IMR-90 (cell line): Measurements from ENCODE around the gene ABCC4. TPM values are rescaled to one million over a fixed set of nuclear protein-coding genes. Genes with fewer than 3 reads are reported as not detected.

ENCODE experiments used
- ATAC-seq: fragments of 200-7000 bp; cut with Tn5 transposase; 2 replicates; pipeline ENCODE4 v1.9.1; 2020; ENCODE audit warnings: low read depth, mild to moderate bottlenecking, moderate library complexity
- BruUV-seq: library from RNA; stranded (reverse); fragments of 400-500 nt; replicated peaks from 2 replicates; lab custom pipeline; 2021; lab: Mats Ljungman, UMichigan
- CTCF ChIA-PET: fragments of 300-600 bp; formaldehyde crosslinking; extraction: SDS; loops from one replicate; lab custom pipeline; 2021; ENCODE audit warnings: antibody characterized with exemption; lab: Yijun Ruan, JAX
- POLR2A ChIA-PET: fragments of 300-600 bp; sonication (Branson Sonifier 250); formaldehyde crosslinking; loops from one replicate; lab custom pipeline; 2022; ENCODE audit warnings: antibody characterized with exemption; ENCODE audit not compliant: unreplicated experiment; lab: Charles Lee
- DNase-seq: peaks from one replicate; pipeline ENCODE4 v3.0.0; 2013
- H2AFZ ChIP-seq: replicated peaks from 2 replicates; pipeline ENCODE3; 2013; ENCODE audit warnings: low read length, mild to moderate bottlenecking; ENCODE audit not compliant: poor library complexity
- H2AK5ac ChIP-seq: 2 replicates; pipeline ENCODE4 v1.6.1; 2013; ENCODE audit warnings: low read depth, low read length, inconsistent platforms
- H2AK9ac ChIP-seq: replicated peaks from 2 replicates; pipeline ENCODE3; 2013; ENCODE audit warnings: mild to moderate bottlenecking, low read depth, low read length, moderate library complexity; ENCODE audit not compliant: poor library complexity
- H2BK120ac ChIP-seq: 2 replicates; pipeline ENCODE4 v1.6.1; 2013; ENCODE audit warnings: low read depth, low read length, inconsistent platforms
- H2BK15ac ChIP-seq: 3 replicates; pipeline ENCODE4 v1.6.1; 2013; ENCODE audit warnings: low read depth, low read length, inconsistent platforms
- H2BK20ac ChIP-seq: 2 replicates; pipeline ENCODE4 v1.6.1; 2013; ENCODE audit warnings: low read depth, mild to moderate bottlenecking, inconsistent platforms, low read length, moderate library complexity
- H2BK5ac ChIP-seq: 2 replicates; pipeline ENCODE4 v1.6.1; 2013; ENCODE audit warnings: mild to moderate bottlenecking, low read depth, low read length, inconsistent platforms; ENCODE audit not compliant: poor library complexity, severe bottlenecking
- H3K14ac ChIP-seq: replicated peaks from 2 replicates; pipeline ENCODE4 v1.6.1; 2013; ENCODE audit warnings: low read depth, low read length, inconsistent platforms
- H3K18ac ChIP-seq: 2 replicates; pipeline ENCODE4 v1.6.1; 2013; ENCODE audit warnings: low read depth, low read length, control low read depth
- H3K23ac ChIP-seq: 2 replicates; pipeline ENCODE4 v1.6.1; 2013; ENCODE audit warnings: low read depth, low read length, inconsistent platforms
- H3K27ac ChIP-seq: 2 replicates; pipeline ENCODE4 v1.5.1; 2013; ENCODE audit warnings: mild to moderate bottlenecking, control low read depth, low read length; ENCODE audit not compliant: insufficient read depth
- H3K27me3 ChIP-seq: 2 replicates; pipeline ENCODE4 v1.6.1; 2013; ENCODE audit warnings: low read length; ENCODE audit not compliant: control insufficient read depth, insufficient read depth
- H3K36me3 ChIP-seq: 2 replicates; pipeline ENCODE4 v1.6.1; 2013; ENCODE audit warnings: low read length, mixed read lengths; ENCODE audit not compliant: control insufficient read depth, insufficient read depth
- H3K4ac ChIP-seq: 2 replicates; pipeline ENCODE4 v1.6.1; 2013; ENCODE audit warnings: low read depth, low read length, inconsistent platforms
- H3K4me1 ChIP-seq: 2 replicates; pipeline ENCODE4 v1.6.1; 2013; ENCODE audit warnings: low read length, mixed read lengths; ENCODE audit not compliant: control insufficient read depth, insufficient read depth
- H3K4me2 ChIP-seq: 2 replicates; pipeline ENCODE4 v1.6.1; 2013; ENCODE audit warnings: low read depth, mild to moderate bottlenecking, control low read depth, low read length, moderate library complexity
- H3K4me3 ChIP-seq: 2 replicates; pipeline ENCODE4 v1.5.1; 2013; ENCODE audit warnings: low read depth, mild to moderate bottlenecking, control low read depth, low read length, moderate library complexity; ENCODE audit not compliant: insufficient read depth
- H3K56ac ChIP-seq: 2 replicates; pipeline ENCODE4 v1.6.1; 2013; ENCODE audit warnings: low read length, inconsistent platforms; ENCODE audit not compliant: insufficient read depth; ENCODE audit errors: extremely low read depth
- H3K79me1 ChIP-seq, 2 experiments: 2 replicates each; pipeline ENCODE4 v1.6.1; 2013; ENCODE audit warnings: low read length in 2 of 2, inconsistent platforms in 1 of 2, low read depth in 1 of 2
- H3K9ac ChIP-seq: 2 replicates; pipeline ENCODE4 v1.6.1; 2013; ENCODE audit warnings: low read depth, low read length, control low read depth
- H3K9me1 ChIP-seq: 2 replicates; pipeline ENCODE4 v1.6.1; 2013; ENCODE audit warnings: low read length, inconsistent platforms; ENCODE audit not compliant: insufficient read depth
- H3K9me3 ChIP-seq: 2 replicates; pipeline ENCODE4 v1.6.1; 2013; ENCODE audit warnings: low read length; ENCODE audit not compliant: control insufficient read depth, insufficient read depth
- H4K20me1 ChIP-seq: 2 replicates; pipeline ENCODE4 v1.6.1; 2013; ENCODE audit warnings: low read length, inconsistent platforms; ENCODE audit not compliant: insufficient read depth
- H4K5ac ChIP-seq: 2 replicates; pipeline ENCODE4 v1.6.1; 2013; ENCODE audit warnings: mild to moderate bottlenecking, low read depth, low read length, control low read depth
- H4K8ac ChIP-seq, 2 experiments: 2 replicates each; pipeline ENCODE4 v1.6.1; 2013; ENCODE audit warnings: low read depth in 2 of 2, low read length in 2 of 2, control low read depth in 1 of 2, inconsistent platforms in 1 of 2
- H4K91ac ChIP-seq: 2 replicates; pipeline ENCODE4 v1.6.1; 2013; ENCODE audit warnings: low read depth, low read length, inconsistent platforms; ENCODE audit not compliant: insufficient read depth
- CEBPB ChIP-seq: IDR thresholded peaks from 2 replicates; pipeline ENCODE4 v1.6.1; 2012; ENCODE audit warnings: low read depth, low read length, improper control_type of control experiment
- CHD1 ChIP-seq: IDR thresholded peaks from 2 replicates; pipeline ENCODE4 v1.6.1; 2012; ENCODE audit warnings: low read depth, low read length, improper control_type of control experiment
- CTCF ChIP-seq: conservative IDR thresholded peaks from 2 replicates; pipeline ENCODE4 v1.5.1; 2012; ENCODE audit warnings: mild to moderate bottlenecking, low read depth, low read length, improper control_type of control experiment
- FOS ChIP-seq: fragments of 150-350 bp; IDR thresholded peaks from 2 replicates; pipeline ENCODE4 v1.6.1; 2016; ENCODE audit warnings: low read depth, low read length
- MAFK ChIP-seq: IDR thresholded peaks from 2 replicates; pipeline ENCODE4 v1.6.1; 2012; ENCODE audit warnings: low read depth, low read length, improper control_type of control experiment
- MAZ ChIP-seq: IDR thresholded peaks from 2 replicates; pipeline ENCODE4 v1.6.1; 2012; ENCODE audit warnings: low read depth, mild to moderate bottlenecking, low read length, improper control_type of control experiment, moderate library complexity, borderline replicate concordance
- RAD21 ChIP-seq: IDR thresholded peaks from 2 replicates; pipeline ENCODE4 v1.6.1; 2012; ENCODE audit warnings: low read length, improper control_type of control experiment
- RFX5 ChIP-seq: IDR thresholded peaks from 2 replicates; pipeline ENCODE4 v1.8.0; 2012; ENCODE audit warnings: low read depth, mild to moderate bottlenecking, low read length, moderate library complexity
- SMC3 ChIP-seq: fragments of 150-350 bp; IDR thresholded peaks from 2 replicates; pipeline ENCODE4 v1.6.1; 2016; ENCODE audit warnings: low read depth, mild to moderate bottlenecking, antibody characterized with exemption, low read length, moderate library complexity
- USF2 ChIP-seq: fragments of 150-350 bp; IDR thresholded peaks from 2 replicates; pipeline ENCODE4 v1.6.1; 2017; ENCODE audit warnings: mild to moderate bottlenecking, antibody characterized with exemption, low read length, low read depth
- WGBS, 2 experiments: methylation state at CpG; one replicate each; pipeline versions ENCODE4 v1.1.5 to v1.1.7; 2013; ENCODE audit warnings: missing lambda C conversion rate in 2 of 2; ENCODE audit not compliant: insufficient read length in 1 of 2; ENCODE audit errors: extremely low coverage in 2 of 2; 5-methylcytosine and 5-hydroxymethylcytosine counted together
- dilution Hi-C: fragments of 300-500 bp; cut with HindIII; formaldehyde crosslinking; loops from one replicate; pipeline ENCODE4 v1.14.3; 2018; ENCODE audit warnings: low sequenced_read_pairs; ENCODE audit not compliant: unreplicated experiment
- in situ Hi-C: fragments of 300-500 bp; cut with MboI; formaldehyde crosslinking; loops from 3 replicates; pipeline ENCODE4 v1.14.3; 2019; ENCODE audit warnings: low sequenced_read_pairs, inconsistent platforms, mixed read lengths
- intact Hi-C: fragments of 100-400 bp; cut with micrococcal nuclease; formaldehyde crosslinking; loops from 2 replicates; pipeline ENCODE4 v1.10.0; 2022
- polyA plus RNA-seq, 3 experiments: library from polyadenylated mRNA; depleted of rRNA; stranded (reverse); fragments of >200 nt; gene quantifications; 2 replicates each; pipeline ENCODE4 v1.2.3, GENCODE V29; 2012; ENCODE audit warnings: low replicate concordance in 1 of 3
- total RNA-seq: library from RNA; depleted of rRNA; stranded (reverse); fragments of >200 nt; gene quantifications from 2 replicates; pipeline ENCODE4 v1.2.3, GENCODE V29; 2012

The ABCC4 gene
- total and polyA plus RNA-seq, 2 of the 4 experiments (the other 2 are of a cell fraction), result 16.6 to 41.4 TPM

- CTCF ChIA-PET, result no interaction called here
- dilution Hi-C loops, result no loop called here
Observed at GRCh38 chr13:95307507-95307906, 6.3 kb upstream of the ABCC4 start.

More at GRCh38 chr13:95307507-95307906, 6.3 kb upstream of the ABCC4 start:
- no peaks in the 10 kb centered on the region for H3K9me1 ChIP-seq
- H3K36me3 ChIP-seq, result no peaks in the 10 kb centered on the region
- H2AFZ ChIP-seq, result no peak overlapping the region
- no peak overlapping the region for H2BK15ac ChIP-seq
- no peak overlapping the region for H4K5ac ChIP-seq
- no TSS peak for BruUV-seq
- in situ Hi-C loops, result no loop called here
- ATAC-seq, result no peak
- TF ChIP-seq SMC3, result no peak
- no peak for TF ChIP-seq USF2
- TF ChIP-seq CTCF, result no peak
- TF ChIP-seq CHD1, result no peak
- no peak for TF ChIP-seq MAFK
- no peak for TF ChIP-seq CEBPB
- no peak for TF ChIP-seq MAZ
- no peak for TF ChIP-seq FOS
- no peak for TF ChIP-seq RFX5
- TF ChIP-seq RAD21, result no peak
- no peak overlapping the region for H2BK20ac ChIP-seq
- H2BK120ac ChIP-seq, result no peak overlapping the region
- peaks cover 3% of the 10 kb centered on the region; the same call in 1 of the 2 replicates for H3K9me3 ChIP-seq
- H3K9ac ChIP-seq, result no peak overlapping the region
- no peaks in the 10 kb centered on the region for H4K20me1 ChIP-seq
- POLR2A ChIA-PET, result no interaction called here
- H3K4me3 ChIP-seq, result no peak overlapping the region
- no peak overlapping the region for H3K4me2 ChIP-seq
- no peak overlapping the region for H4K8ac ChIP-seq
- H3K27ac ChIP-seq, result no peak overlapping the region
- H2AK5ac ChIP-seq, result no peak overlapping the region
- H3K23ac ChIP-seq, result no peak overlapping the region
- H3K4ac ChIP-seq, result no peak overlapping the region
- no peak overlapping the region for H3K14ac ChIP-seq
- 80% methylated on average over 1 of the region's 6 CpGs; no CpG with 5 or more reads in 1 of the 2 experiments for WGBS, 2 experiments
- DNase-seq, result no peak
- H3K79me1 ChIP-seq, result peaks cover 6 to 10% of the 10 kb centered on the region in 2 experiments; a peak in 2 of 4 replicates
- H3K4me1 ChIP-seq, result no peaks in the 10 kb centered on the region
- H2AK9ac ChIP-seq, result no peak overlapping the region
- intact Hi-C loops, result no loop called here
- H4K91ac ChIP-seq, result no peak overlapping the region
- H3K56ac ChIP-seq, result no peak overlapping the region
- H3K27me3 ChIP-seq, result no peaks in the 10 kb centered on the region
- no peak overlapping the region for H2BK5ac ChIP-seq
- no peak overlapping the region for H3K18ac ChIP-seq
